Endothelial cell (in vitro differentiated cells): ENCODE measurements around the gene KIAA0513. TPM values are rescaled to one million over a fixed set of nuclear protein-coding genes. Genes with fewer than 3 reads are reported as not detected.
"Not testable (repeated sequence)": the region's sequence is repeated elsewhere in the genome, so short reads cannot be mapped to it uniquely, and the experiment has no call there.

Experiments
- DNase-seq: peaks from one replicate; pipeline ENCODE4 v3.0.0; 2021; ENCODE audit warnings: low spot score
- H3K27ac Mint-ChIP-seq: one replicate; pipeline ENCODE4 v1.8.0; 2021; ENCODE audit warnings: mixed read lengths, inconsistent platforms; ENCODE audit not compliant: unreplicated experiment
- H3K27me3 Mint-ChIP-seq: one replicate; pipeline ENCODE4 v1.8.0; 2021; ENCODE audit warnings: mild to moderate bottlenecking, moderate library complexity, mixed read lengths, inconsistent platforms; ENCODE audit not compliant: unreplicated experiment
- H3K36me3 Mint-ChIP-seq: one replicate; pipeline ENCODE4 v1.8.0; 2021; ENCODE audit warnings: mild to moderate bottlenecking, low read depth, mixed read lengths, inconsistent platforms; ENCODE audit not compliant: unreplicated experiment
- H3K4me1 Mint-ChIP-seq: one replicate; pipeline ENCODE4 v1.8.0; 2021; ENCODE audit warnings: mild to moderate bottlenecking, mixed read lengths, inconsistent platforms; ENCODE audit not compliant: unreplicated experiment
- H3K4me3 Mint-ChIP-seq: one replicate; pipeline ENCODE4 v1.8.0; 2021; ENCODE audit warnings: mild to moderate bottlenecking, mixed read lengths, inconsistent platforms; ENCODE audit not compliant: unreplicated experiment
- H3K9me3 Mint-ChIP-seq: one replicate; pipeline ENCODE4 v1.8.0; 2021; ENCODE audit warnings: mixed read lengths, inconsistent platforms; ENCODE audit not compliant: unreplicated experiment
- total RNA-seq: library from RNA; stranded (reverse); fragmentation: NEBNext Ultra II Directional; extraction: Animal tissue kit (Norgen Biotek cat#: 25700); gene quantifications from one replicate; pipeline ENCODE4 v1.2.1, GENCODE V29; 2021; ENCODE audit not compliant: unreplicated experiment
- TF ChIP-seq, protein P1 (sequence below): fragments of 200-600 bp; sonication (generic); IDR thresholded peaks from one replicate; pipeline ENCODE4 v1.5.0; 2021; ENCODE audit warnings: antibody characterized with exemption; ENCODE audit not compliant: unreplicated experiment

The KIAA0513 gene
- total RNA-seq, 1 donor from 2014 or later, result 5.5 TPM

DNA sequence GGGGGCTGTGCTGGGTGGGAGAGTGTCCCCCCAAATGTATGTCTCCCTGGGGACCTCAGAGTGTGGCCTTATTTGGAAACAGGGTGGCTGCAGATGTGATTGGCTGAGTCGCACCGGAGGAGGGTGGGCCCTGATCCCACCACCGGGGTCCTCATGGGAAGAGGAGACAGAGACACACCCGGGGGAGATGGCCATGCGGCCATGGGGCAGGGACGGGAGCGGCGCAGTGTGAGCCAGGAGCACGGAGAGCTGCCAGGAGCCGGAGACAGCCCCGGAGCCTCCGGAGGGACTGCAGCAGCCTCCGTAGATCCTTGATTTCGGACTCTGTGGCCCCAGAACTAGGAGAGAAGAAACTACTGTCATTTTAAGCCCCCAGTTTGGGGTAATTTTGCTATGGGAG lies 86.3 kb downstream of the KIAA0513 start:
- Mint-ChIP-seq H3K27me3 (peaks cover 3% of the 10 kb centered on the region), H3K36me3 (no peaks in the 10 kb centered on the region), H3K4me3 (no peak overlapping the region), H3K9me3 (no peaks in the 10 kb centered on the region), H3K27ac (no peak overlapping the region), H3K4me1 (no peaks in the 10 kb centered on the region)
- TF ChIP-seq, protein P1, sequence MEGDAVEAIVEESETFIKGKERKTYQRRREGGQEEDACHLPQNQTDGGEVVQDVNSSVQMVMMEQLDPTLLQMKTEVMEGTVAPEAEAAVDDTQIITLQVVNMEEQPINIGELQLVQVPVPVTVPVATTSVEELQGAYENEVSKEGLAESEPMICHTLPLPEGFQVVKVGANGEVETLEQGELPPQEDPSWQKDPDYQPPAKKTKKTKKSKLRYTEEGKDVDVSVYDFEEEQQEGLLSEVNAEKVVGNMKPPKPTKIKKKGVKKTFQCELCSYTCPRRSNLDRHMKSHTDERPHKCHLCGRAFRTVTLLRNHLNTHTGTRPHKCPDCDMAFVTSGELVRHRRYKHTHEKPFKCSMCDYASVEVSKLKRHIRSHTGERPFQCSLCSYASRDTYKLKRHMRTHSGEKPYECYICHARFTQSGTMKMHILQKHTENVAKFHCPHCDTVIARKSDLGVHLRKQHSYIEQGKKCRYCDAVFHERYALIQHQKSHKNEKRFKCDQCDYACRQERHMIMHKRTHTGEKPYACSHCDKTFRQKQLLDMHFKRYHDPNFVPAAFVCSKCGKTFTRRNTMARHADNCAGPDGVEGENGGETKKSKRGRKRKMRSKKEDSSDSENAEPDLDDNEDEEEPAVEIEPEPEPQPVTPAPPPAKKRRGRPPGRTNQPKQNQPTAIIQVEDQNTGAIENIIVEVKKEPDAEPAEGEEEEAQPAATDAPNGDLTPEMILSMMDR, result no peak
- DNase-seq, result no peak

DNA sequence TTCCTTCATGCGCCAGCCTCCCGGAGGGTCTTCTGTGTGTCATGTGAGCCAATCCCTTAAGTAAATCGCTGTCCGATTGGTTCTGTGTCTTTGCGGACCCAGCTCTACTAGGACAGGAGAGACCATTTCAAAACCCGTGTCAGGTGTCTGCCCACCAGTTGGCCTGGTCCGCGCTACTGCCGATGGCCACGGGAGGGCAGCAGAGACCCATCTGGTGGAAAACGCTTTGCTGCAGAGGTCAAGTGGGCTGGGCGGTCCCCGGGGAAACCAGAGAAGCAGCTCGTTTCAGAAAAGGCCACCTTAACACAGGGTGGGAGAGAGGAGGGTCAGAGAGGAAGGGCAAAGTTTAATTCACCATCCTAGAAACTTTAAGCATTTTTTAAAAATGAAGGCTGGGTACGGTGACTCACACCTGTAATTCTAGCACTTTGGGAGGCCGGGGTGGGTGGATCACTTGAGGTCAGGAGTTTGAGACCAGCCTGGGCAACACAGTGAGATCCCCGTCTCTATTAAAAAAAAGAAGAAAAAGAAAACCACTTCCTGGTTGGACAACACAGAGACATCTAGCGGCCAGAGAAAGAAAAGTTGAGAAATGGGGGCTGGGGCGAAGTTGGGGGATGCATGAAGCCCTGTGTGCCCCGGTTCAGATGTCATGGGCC lies 87.4 kb downstream of the KIAA0513 start:
- no peaks in the 10 kb centered on the region for H3K27me3 Mint-ChIP-seq
- H3K9me3 Mint-ChIP-seq, result no peaks in the 10 kb centered on the region
- DNase-seq, result peak; percentile 99
- no peaks in the 10 kb centered on the region for H3K4me1 Mint-ChIP-seq
- TF ChIP-seq, protein P1, result peak; percentile 96
- peak overlapping the region; percentile 70 for H3K27ac Mint-ChIP-seq
- H3K36me3 Mint-ChIP-seq, result no peaks in the 10 kb centered on the region
- H3K4me3 Mint-ChIP-seq, result no peak overlapping the region

DNA sequence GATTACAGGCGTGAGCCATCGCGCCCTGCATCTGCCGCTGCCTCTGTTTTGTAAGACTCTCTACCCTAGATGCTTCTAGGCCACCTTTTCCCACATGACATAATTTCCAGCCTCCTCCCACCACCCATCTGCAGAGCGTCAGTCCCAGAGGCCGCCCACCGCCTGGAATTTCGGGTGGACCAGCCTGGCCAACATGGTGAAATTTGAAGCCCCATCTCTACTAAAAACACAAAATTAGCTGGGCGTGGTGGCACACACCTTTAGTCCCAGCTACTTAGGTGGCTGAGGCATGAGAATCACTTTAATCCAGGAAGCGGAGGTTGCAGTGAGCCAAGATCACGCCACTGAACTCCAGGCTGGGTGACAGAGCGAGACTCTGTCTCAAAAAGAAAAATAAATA lies 89.8 kb downstream of the KIAA0513 start:
- Mint-ChIP-seq H3K27me3 (no peaks in the 10 kb centered on the region), H3K27ac (no peak overlapping the region)
- TF ChIP-seq, protein P1, result no peak

DNA sequence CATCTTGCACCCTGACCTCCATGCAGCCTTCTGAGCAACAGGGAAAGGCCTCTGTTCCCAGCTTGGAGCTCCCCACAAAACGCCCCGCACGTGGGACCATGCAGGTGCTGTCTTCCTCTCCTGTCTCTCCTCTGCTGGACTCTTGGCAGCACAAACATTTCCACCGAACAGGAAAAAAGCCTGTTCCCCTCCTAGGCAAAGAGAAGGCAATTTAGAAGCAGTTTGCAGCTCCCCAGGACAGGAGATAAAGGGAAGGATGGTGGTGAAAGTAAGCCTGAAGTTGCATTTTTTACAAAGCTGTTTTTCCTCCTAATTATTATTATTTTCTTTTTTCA lies 92.4 kb downstream of the KIAA0513 start:
- no peaks in the 10 kb centered on the region for H3K36me3 Mint-ChIP-seq
- no peak for DNase-seq
- no peaks in the 10 kb centered on the region for H3K4me1 Mint-ChIP-seq
- no peak overlapping the region for H3K4me3 Mint-ChIP-seq
- TF ChIP-seq, protein P1, result no peak
- no peaks in the 10 kb centered on the region for H3K27me3 Mint-ChIP-seq
- H3K27ac Mint-ChIP-seq, result no peak overlapping the region
- no peaks in the 10 kb centered on the region for H3K9me3 Mint-ChIP-seq

More for the DNA sequence above, 89.8 kb downstream of the KIAA0513 start:
- no peaks in the 10 kb centered on the region for H3K4me1 Mint-ChIP-seq
- H3K9me3 Mint-ChIP-seq, result no peaks in the 10 kb centered on the region
- no peak for DNase-seq
- H3K4me3 Mint-ChIP-seq, result no peak overlapping the region
- H3K36me3 Mint-ChIP-seq, result no peaks in the 10 kb centered on the region

DNA sequence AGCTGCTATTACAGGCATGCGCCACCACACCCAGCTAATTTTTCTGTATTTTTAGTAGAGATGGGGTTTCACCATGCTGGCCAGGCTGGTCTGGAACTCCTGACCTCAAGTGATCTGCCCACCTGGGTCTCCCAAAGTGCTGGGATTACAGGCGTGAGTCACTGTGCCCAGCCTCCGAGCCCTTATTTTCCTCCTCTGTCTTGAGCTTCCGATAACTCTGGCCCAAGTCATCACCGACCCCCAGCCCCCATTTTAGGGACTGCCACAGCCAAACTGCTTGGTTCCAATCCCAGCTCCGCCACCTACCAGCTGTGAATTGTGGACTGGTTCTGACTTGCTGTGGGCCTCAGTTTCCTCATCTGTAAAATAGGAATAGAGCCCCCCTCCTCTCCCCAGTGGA lies 95.8 kb downstream of the KIAA0513 start:
- H3K27me3 Mint-ChIP-seq, H3K36me3 Mint-ChIP-seq, H3K4me1 Mint-ChIP-seq, H3K4me3 Mint-ChIP-seq, H3K9me3 Mint-ChIP-seq, H3K27ac Mint-ChIP-seq, DNase-seq: not testable (repeated sequence)
